Liver (tissue), 9 donors: ENCODE results near the gene TAF1D. TPM values are rescaled to one million over a fixed set of nuclear protein-coding genes. Genes with fewer than 3 reads are reported as not detected.

Experiments used
- DNase-seq: peaks from one replicate; pipeline ENCODE4 v3.0.0-alpha.2; 2017; ENCODE audit warnings: low spot score
- H3K27ac ChIP-seq, 2 donors: one replicate each; pipeline ENCODE4 v1.7.0; 2013; ENCODE audit warnings: inconsistent platforms in 2 of 2, low read length in 2 of 2, control low read depth in 1 of 2, low read depth in 1 of 2, mild to moderate bottlenecking in 1 of 2
- H3K27me3 ChIP-seq, 4 donors: one replicate each; pipeline versions ENCODE4 v1.6.1 to v1.7.0; 2013; ENCODE audit warnings: low read length in 3 of 4, inconsistent platforms in 1 of 4, mild to moderate bottlenecking in 1 of 4, moderate library complexity in 1 of 4; ENCODE audit not compliant: control insufficient read depth in 4 of 4, insufficient read depth in 4 of 4
- H3K36me3 ChIP-seq, 4 donors: one replicate each; pipeline versions ENCODE4 v1.6.1 to v1.7.0; 2013; ENCODE audit warnings: low read length in 3 of 4, mild to moderate bottlenecking in 3 of 4, low read depth in 1 of 4, moderate library complexity in 1 of 4; ENCODE audit not compliant: control insufficient read depth in 4 of 4, insufficient read depth in 3 of 4
- H3K4me1 ChIP-seq, 4 donors: one replicate each; pipeline versions ENCODE4 v1.6.1 to v1.7.0; 2013; ENCODE audit warnings: low read length in 3 of 4, mild to moderate bottlenecking in 3 of 4, moderate library complexity in 1 of 4; ENCODE audit not compliant: control insufficient read depth in 4 of 4, insufficient read depth in 4 of 4
- H3K4me3 ChIP-seq, 3 donors: one replicate each; pipeline versions ENCODE4 v1.6.1 to v1.7.0; 2013; ENCODE audit warnings: low read length in 3 of 3, control low read depth in 1 of 3, low read depth in 1 of 3, mild to moderate bottlenecking in 1 of 3
- H3K9ac ChIP-seq, 2 donors: one replicate each; pipeline ENCODE4 v1.7.0; 2013; ENCODE audit warnings: low read length in 2 of 2, mild to moderate bottlenecking in 2 of 2, moderate library complexity in 2 of 2, control low read depth in 1 of 2, low read depth in 1 of 2
- H3K9me3 ChIP-seq, 4 donors: one replicate each; pipeline versions ENCODE4 v1.6.1 to v1.7.0; 2013; ENCODE audit warnings: low read length in 3 of 4; ENCODE audit not compliant: control insufficient read depth in 4 of 4
- EGR1 ChIP-seq, 2 donors: IDR thresholded peaks; 2 replicates each; pipeline ENCODE4 v1.6.1; 2016 to 2018; ENCODE audit warnings: antibody characterized with exemption in 2 of 2, low read depth in 2 of 2
- FOXA1 ChIP-seq: IDR thresholded peaks from 2 replicates; pipeline ENCODE4 v1.6.1; 2016; ENCODE audit warnings: antibody characterized with exemption
- FOXA2 ChIP-seq: IDR thresholded peaks from 2 replicates; pipeline ENCODE4 v1.6.1; 2016; ENCODE audit warnings: antibody characterized with exemption
- GABPA ChIP-seq, 2 donors: IDR thresholded peaks in 1 of 2; conservative IDR thresholded peaks in 1 of 2; 2 replicates each; pipeline ENCODE4 v1.6.1; 2016; ENCODE audit warnings: antibody characterized with exemption in 2 of 2, mild to moderate bottlenecking in 1 of 2, moderate library complexity in 1 of 2
- HNF4A ChIP-seq, 2 donors: conservative IDR thresholded peaks; 2 replicates each; pipeline ENCODE4 v1.6.1; 2016; ENCODE audit warnings: antibody characterized with exemption in 2 of 2, mild to moderate bottlenecking in 2 of 2
- HNF4G ChIP-seq: IDR thresholded peaks from 2 replicates; pipeline ENCODE4 v1.6.1; 2016; ENCODE audit warnings: antibody characterized with exemption
- JUND ChIP-seq, 2 donors: IDR thresholded peaks; 2 replicates each; pipeline ENCODE4 v1.6.1; 2016; ENCODE audit warnings: antibody characterized with exemption in 2 of 2
- NR2F2 ChIP-seq: IDR thresholded peaks from 2 replicates; pipeline ENCODE4 v1.6.1; 2016; ENCODE audit warnings: antibody characterized with exemption
- RAD21 ChIP-seq, 2 donors: IDR thresholded peaks; 2 replicates each; pipeline ENCODE4 v1.6.1; 2016; ENCODE audit warnings: antibody characterized with exemption in 2 of 2, mild to moderate bottlenecking in 2 of 2
- RXRA ChIP-seq, 2 donors: IDR thresholded peaks; 2 replicates each; pipeline ENCODE4 v1.6.1; 2017 to 2018; ENCODE audit warnings: antibody characterized with exemption in 2 of 2, mild to moderate bottlenecking in 1 of 2
- SP1 ChIP-seq: IDR thresholded peaks from 2 replicates; pipeline ENCODE4 v1.6.1; 2018; ENCODE audit warnings: antibody characterized with exemption, mild to moderate bottlenecking
- TAF1 ChIP-seq: conservative IDR thresholded peaks from 2 replicates; pipeline ENCODE4 v1.6.1; 2016; ENCODE audit warnings: antibody characterized with exemption, mild to moderate bottlenecking
- YY1 ChIP-seq: IDR thresholded peaks from 2 replicates; pipeline ENCODE4 v1.6.1; 2016; ENCODE audit warnings: antibody characterized with exemption, mild to moderate bottlenecking
- WGBS: extraction: QIAGEN DNeasy Blood & Tissue Kit; methylation state at CpG from one replicate; pipeline ENCODE4 v1.1.7; 2013; 5-methylcytosine and 5-hydroxymethylcytosine counted together
- polyA plus RNA-seq, 2 donors: library from polyadenylated mRNA; stranded (reverse) in 1 of 2; unstranded in 1 of 2; fragments of 200-250 nt in 1 of 2; fragments of >200 nt in 1 of 2; fragmentation: Nextera tagmentation in 1 of 2; extraction: Ambion mirVana in 1 of 2; gene quantifications; one replicate each; pipeline versions ENCODE4 v1.2.1 to v1.2.3, GENCODE V29; 2013 to 2015
- total RNA-seq, 2 donors: library from RNA; depleted of rRNA; stranded (reverse); fragments of >200 nt; gene quantifications; one replicate each; pipeline ENCODE4 v1.2.3, GENCODE V29; 2014
- TF ChIP-seq, protein P1 (sequence below): IDR thresholded peaks from 2 replicates; pipeline ENCODE4 v1.6.1; 2016; ENCODE audit warnings: antibody characterized with exemption
- TF ChIP-seq, protein P2 (sequence below): IDR thresholded peaks from 2 replicates; pipeline ENCODE4 v1.6.1; 2016; ENCODE audit warnings: antibody characterized with exemption
- TF ChIP-seq, protein P3 (sequence below): IDR thresholded peaks from 2 replicates; pipeline ENCODE4 v1.6.1; 2016; ENCODE audit warnings: antibody characterized with exemption
- TF ChIP-seq, protein P4 (sequence below): fragments of 150-350 bp; IDR thresholded peaks from 2 replicates; pipeline ENCODE4 v1.5.1; 2017; ENCODE audit warnings: improper control_type of control experiment, low read depth, low read length; ENCODE audit not compliant: missing input control
- TF ChIP-seq, protein P5 (sequence below): IDR thresholded peaks from 2 replicates; pipeline ENCODE4 v1.6.1; 2016; ENCODE audit warnings: antibody characterized with exemption, mild to moderate bottlenecking
- donor health status: healthy.
- donor health status: healthy.
- donor health status: healthy.
- donor health status: healthy.
- donor health status: healthy.

Gene TAF1D, protein sequence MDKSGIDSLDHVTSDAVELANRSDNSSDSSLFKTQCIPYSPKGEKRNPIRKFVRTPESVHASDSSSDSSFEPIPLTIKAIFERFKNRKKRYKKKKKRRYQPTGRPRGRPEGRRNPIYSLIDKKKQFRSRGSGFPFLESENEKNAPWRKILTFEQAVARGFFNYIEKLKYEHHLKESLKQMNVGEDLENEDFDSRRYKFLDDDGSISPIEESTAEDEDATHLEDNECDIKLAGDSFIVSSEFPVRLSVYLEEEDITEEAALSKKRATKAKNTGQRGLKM
- total RNA-seq (10 to 100 TPM; 31.5 to 97.7 TPM), polyA plus RNA-seq (10 to 100 TPM; 18.2 to 27.9 TPM)

DNA sequence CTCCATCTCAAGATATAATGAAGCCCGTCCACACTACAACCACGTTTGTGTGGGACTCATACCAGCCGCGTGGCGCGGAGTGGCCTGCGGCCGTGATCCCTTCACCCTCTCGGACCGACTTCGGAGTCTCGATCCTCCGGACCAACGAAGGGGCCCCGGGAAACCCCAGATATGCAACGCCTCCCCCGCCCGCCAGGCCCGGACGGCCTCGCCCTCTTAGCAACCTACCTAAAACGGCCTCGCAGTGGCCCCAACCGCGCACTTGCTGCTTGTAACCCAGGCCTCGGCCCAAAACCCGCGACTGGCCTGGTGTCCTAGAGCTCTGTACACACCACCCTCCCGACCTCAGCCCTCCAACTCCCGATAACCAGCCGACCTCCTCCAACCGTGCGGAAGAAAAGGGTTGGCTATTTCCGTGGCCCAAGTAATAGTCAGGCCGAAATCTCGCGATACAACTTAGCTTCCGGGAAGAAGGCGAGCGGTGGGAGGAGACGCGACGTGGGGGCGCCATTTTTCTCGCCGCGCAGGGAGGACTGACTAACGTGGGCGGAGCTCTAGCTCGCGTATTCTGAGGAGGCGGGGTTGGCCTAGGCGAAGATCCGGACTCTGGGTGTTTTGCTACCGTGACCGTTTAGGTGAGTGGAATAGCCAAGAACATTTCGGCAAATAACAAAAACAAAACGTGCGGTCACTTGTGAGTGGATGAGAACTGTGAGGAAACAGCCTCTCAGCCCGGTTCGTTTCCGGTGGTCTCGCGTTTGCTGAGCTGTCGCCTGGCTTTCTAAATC is at the start of gene TAF1D, which contains the start of gene C11orf54:
Gene TAF1D, minus strand, starts transcription at position 402 of the 788 bp plus-strand sequence. CDS start 2,191 bp downstream, outside the sequence.
Gene C11orf54, plus strand, starts transcription at position 579 of the 788 bp plus-strand sequence. CDS start 5,722 bp downstream, outside the sequence.
- peak within 1 kb of the TSS; percentile 79 to 97 (median 83) for H3K4me3 ChIP-seq
- peaks cover 0 to 24% (median 24%) of the 10 kb centered on the region in 4 donors for H3K36me3 ChIP-seq
- H3K27me3 ChIP-seq = no peaks in the 10 kb centered on the region
- WGBS = under 1% methylated on average over 65 of the region's 65 CpGs
- H3K9ac ChIP-seq = peak within 1 kb of the TSS; percentile 95 to 98
- TF ChIP-seq HNF4A (conservative IDR thresholded peaks at IDR 0.05) (no peak), HNF4G (no peak), EGR1 (IDR thresholded peaks at IDR 0.05; ENCODE audit: low read depth in 2 of 2) (peak; percentile 64 to 83), TAF1 (peak; percentile 99), FOXA1 (no peak), SP1 (peak; percentile 60), JUND (IDR thresholded peaks at IDR 0.05) (no peak), RXRA (IDR thresholded peaks at IDR 0.05) (peak in 1 of 2 donors; percentile 2), RAD21 (IDR thresholded peaks at IDR 0.05) (peak; percentile 20 to 21), FOXA2 (no peak), GABPA (IDR thresholded peaks at IDR 0.05 in 1 of 2, conservative IDR thresholded peaks at IDR 0.05 in 1 of 2) (peak; percentile 35 to 87), YY1 (peak; percentile 99), NR2F2 (peak; percentile 33)
- TF ChIP-seq, protein P1, sequence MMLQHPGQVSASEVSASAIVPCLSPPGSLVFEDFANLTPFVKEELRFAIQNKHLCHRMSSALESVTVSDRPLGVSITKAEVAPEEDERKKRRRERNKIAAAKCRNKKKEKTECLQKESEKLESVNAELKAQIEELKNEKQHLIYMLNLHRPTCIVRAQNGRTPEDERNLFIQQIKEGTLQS = no peak
- TF ChIP-seq, protein P2, sequence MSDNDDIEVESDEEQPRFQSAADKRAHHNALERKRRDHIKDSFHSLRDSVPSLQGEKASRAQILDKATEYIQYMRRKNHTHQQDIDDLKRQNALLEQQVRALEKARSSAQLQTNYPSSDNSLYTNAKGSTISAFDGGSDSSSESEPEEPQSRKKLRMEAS = no peak
- TF ChIP-seq, protein P3, sequence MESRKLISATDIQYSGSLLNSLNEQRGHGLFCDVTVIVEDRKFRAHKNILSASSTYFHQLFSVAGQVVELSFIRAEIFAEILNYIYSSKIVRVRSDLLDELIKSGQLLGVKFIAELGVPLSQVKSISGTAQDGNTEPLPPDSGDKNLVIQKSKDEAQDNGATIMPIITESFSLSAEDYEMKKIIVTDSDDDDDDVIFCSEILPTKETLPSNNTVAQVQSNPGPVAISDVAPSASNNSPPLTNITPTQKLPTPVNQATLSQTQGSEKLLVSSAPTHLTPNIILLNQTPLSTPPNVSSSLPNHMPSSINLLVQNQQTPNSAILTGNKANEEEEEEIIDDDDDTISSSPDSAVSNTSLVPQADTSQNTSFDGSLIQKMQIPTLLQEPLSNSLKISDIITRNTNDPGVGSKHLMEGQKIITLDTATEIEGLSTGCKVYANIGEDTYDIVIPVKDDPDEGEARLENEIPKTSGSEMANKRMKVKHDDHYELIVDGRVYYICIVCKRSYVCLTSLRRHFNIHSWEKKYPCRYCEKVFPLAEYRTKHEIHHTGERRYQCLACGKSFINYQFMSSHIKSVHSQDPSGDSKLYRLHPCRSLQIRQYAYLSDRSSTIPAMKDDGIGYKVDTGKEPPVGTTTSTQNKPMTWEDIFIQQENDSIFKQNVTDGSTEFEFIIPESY = peak; percentile 99
- TF ChIP-seq, protein P4, sequence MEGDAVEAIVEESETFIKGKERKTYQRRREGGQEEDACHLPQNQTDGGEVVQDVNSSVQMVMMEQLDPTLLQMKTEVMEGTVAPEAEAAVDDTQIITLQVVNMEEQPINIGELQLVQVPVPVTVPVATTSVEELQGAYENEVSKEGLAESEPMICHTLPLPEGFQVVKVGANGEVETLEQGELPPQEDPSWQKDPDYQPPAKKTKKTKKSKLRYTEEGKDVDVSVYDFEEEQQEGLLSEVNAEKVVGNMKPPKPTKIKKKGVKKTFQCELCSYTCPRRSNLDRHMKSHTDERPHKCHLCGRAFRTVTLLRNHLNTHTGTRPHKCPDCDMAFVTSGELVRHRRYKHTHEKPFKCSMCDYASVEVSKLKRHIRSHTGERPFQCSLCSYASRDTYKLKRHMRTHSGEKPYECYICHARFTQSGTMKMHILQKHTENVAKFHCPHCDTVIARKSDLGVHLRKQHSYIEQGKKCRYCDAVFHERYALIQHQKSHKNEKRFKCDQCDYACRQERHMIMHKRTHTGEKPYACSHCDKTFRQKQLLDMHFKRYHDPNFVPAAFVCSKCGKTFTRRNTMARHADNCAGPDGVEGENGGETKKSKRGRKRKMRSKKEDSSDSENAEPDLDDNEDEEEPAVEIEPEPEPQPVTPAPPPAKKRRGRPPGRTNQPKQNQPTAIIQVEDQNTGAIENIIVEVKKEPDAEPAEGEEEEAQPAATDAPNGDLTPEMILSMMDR = no peak
- TF ChIP-seq, protein P5, sequence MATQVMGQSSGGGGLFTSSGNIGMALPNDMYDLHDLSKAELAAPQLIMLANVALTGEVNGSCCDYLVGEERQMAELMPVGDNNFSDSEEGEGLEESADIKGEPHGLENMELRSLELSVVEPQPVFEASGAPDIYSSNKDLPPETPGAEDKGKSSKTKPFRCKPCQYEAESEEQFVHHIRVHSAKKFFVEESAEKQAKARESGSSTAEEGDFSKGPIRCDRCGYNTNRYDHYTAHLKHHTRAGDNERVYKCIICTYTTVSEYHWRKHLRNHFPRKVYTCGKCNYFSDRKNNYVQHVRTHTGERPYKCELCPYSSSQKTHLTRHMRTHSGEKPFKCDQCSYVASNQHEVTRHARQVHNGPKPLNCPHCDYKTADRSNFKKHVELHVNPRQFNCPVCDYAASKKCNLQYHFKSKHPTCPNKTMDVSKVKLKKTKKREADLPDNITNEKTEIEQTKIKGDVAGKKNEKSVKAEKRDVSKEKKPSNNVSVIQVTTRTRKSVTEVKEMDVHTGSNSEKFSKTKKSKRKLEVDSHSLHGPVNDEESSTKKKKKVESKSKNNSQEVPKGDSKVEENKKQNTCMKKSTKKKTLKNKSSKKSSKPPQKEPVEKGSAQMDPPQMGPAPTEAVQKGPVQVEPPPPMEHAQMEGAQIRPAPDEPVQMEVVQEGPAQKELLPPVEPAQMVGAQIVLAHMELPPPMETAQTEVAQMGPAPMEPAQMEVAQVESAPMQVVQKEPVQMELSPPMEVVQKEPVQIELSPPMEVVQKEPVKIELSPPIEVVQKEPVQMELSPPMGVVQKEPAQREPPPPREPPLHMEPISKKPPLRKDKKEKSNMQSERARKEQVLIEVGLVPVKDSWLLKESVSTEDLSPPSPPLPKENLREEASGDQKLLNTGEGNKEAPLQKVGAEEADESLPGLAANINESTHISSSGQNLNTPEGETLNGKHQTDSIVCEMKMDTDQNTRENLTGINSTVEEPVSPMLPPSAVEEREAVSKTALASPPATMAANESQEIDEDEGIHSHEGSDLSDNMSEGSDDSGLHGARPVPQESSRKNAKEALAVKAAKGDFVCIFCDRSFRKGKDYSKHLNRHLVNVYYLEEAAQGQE = peak; percentile 96
- DNase-seq = peak; percentile 95
- H3K9me3 ChIP-seq = no peaks in the 10 kb centered on the region
- peak within 1 kb of the TSS; percentile 98 to 99 for H3K27ac ChIP-seq
- H3K4me1 ChIP-seq = peaks cover 1 to 42% (median 31%) of the 10 kb centered on the region in 4 donors
